H1 (cell line): Measurements from ENCODE around the gene NAPA. TPM values are rescaled to one million over a fixed set of nuclear protein-coding genes. Genes with fewer than 3 reads are reported as not detected.

Source experiments
- CTCF ChIA-PET: fragments of 300-600 bp; sonication (Branson Sonifier 250); formaldehyde crosslinking; loops from one replicate; lab custom pipeline; 2021; ENCODE audit not compliant: partially characterized antibody; lab: Charles Lee
- POLR2A ChIA-PET: fragments of 300-600 bp; sonication (Branson Sonifier 250); formaldehyde crosslinking; loops from one replicate; lab custom pipeline; 2021; ENCODE audit warnings: inconsistent platforms; ENCODE audit not compliant: partially characterized antibody; lab: Charles Lee
- DNase-seq, 2 experiments: peaks; one replicate each; pipeline versions ENCODE4 v3.0.0 to v3.0.0-alpha.2; 2010 to 2022; ENCODE audit warnings: low spot score in 2 of 2, low read depth in 1 of 2, mixed read lengths in 1 of 2
- FAIRE-seq: peaks from 2 replicates; lab custom pipeline; 2011; peaks lifted over from hg19 to GRCh38; lab: Jason Lieb, UNC
- H2AFZ ChIP-seq: 2 replicates; pipeline ENCODE4 v1.8.1; 2012; ENCODE audit warnings: low read length, inconsistent platforms
- H2AK5ac ChIP-seq: 2 replicates; pipeline ENCODE4 v1.6.1; 2013; ENCODE audit warnings: low read depth, low read length
- H2BK120ac ChIP-seq: replicated peaks from 2 replicates; pipeline ENCODE3; 2013; ENCODE audit warnings: low read depth, low read length, inconsistent platforms
- H2BK12ac ChIP-seq: 2 replicates; pipeline ENCODE4 v1.6.1; 2013; ENCODE audit warnings: low read depth, low read length
- H2BK15ac ChIP-seq: 2 replicates; pipeline ENCODE4 v1.6.1; 2013; ENCODE audit warnings: low read length
- H2BK20ac ChIP-seq: 2 replicates; pipeline ENCODE4 v1.6.1; 2013; ENCODE audit warnings: low read length
- H2BK5ac ChIP-seq: 2 replicates; pipeline ENCODE4 v1.6.1; 2013; ENCODE audit warnings: low read depth, low read length
- H3K14ac ChIP-seq: 2 replicates; pipeline ENCODE4 v1.6.1; 2013; ENCODE audit warnings: inconsistent platforms; ENCODE audit not compliant: insufficient read length
- H3K18ac ChIP-seq: 2 replicates; pipeline ENCODE4 v1.6.1; 2013; ENCODE audit warnings: low read length; ENCODE audit errors: extremely low read depth
- H3K23ac ChIP-seq: 2 replicates; pipeline ENCODE4 v1.6.1; 2013; ENCODE audit warnings: inconsistent platforms; ENCODE audit not compliant: insufficient read length
- H3K23me2 ChIP-seq: 2 replicates; pipeline ENCODE4 v1.6.1; 2013; ENCODE audit warnings: low read depth, low read length
- H3K27ac ChIP-seq: 2 replicates; pipeline ENCODE4 v1.6.1; 2011; ENCODE audit warnings: low read depth, low read length, inconsistent platforms
- H3K27me3 ChIP-seq, 4 experiments: replicated peaks in 1 of 4; 1 replicate in 1 of 4; 2 replicates in 3 of 4; pipeline versions ENCODE4 v1.6.1 to v1.8.1; 2011 to 2013; ENCODE audit warnings: low read length in 3 of 4, mild to moderate bottlenecking in 3 of 4, inconsistent platforms in 2 of 4, mixed read lengths in 2 of 4, moderate library complexity in 1 of 4; ENCODE audit not compliant: control insufficient read depth in 3 of 4, insufficient read depth in 3 of 4; ENCODE audit errors: extremely low read depth in 1 of 4
- H3K36me3 ChIP-seq, 4 experiments: 2 replicates each; pipeline versions ENCODE4 v1.6.1 to v1.8.1; 2011 to 2013; ENCODE audit warnings: mild to moderate bottlenecking in 4 of 4, low read length in 3 of 4, moderate library complexity in 2 of 4, control low read depth in 1 of 4, inconsistent platforms in 1 of 4; ENCODE audit not compliant: insufficient read depth in 4 of 4, control insufficient read depth in 2 of 4
- H3K4ac ChIP-seq: replicated peaks from 2 replicates; pipeline ENCODE3; 2013; ENCODE audit warnings: low read length, low read depth, mixed read lengths, inconsistent platforms; ENCODE audit not compliant: insufficient read length
- H3K4me1 ChIP-seq, 4 experiments: replicated peaks in 1 of 4; 1 replicate in 1 of 4; 2 replicates in 3 of 4; pipeline versions ENCODE4 v1.6.1 to v1.8.1; 2011 to 2013; ENCODE audit warnings: low read length in 3 of 4, inconsistent platforms in 2 of 4, mixed read lengths in 1 of 4; ENCODE audit not compliant: insufficient read depth in 4 of 4, control insufficient read depth in 3 of 4
- H3K4me2 ChIP-seq, 2 experiments: 2 replicates each; pipeline versions ENCODE4 v1.6.1 to v1.8.1; 2011 to 2013; ENCODE audit warnings: low read depth in 2 of 2, low read length in 2 of 2, control low read depth in 1 of 2, inconsistent platforms in 1 of 2, mild to moderate bottlenecking in 1 of 2; ENCODE audit not compliant: insufficient read depth in 1 of 2
- H3K4me3 ChIP-seq, 4 experiments: fragments of 200-600, 300-600 bp in 1 of 4; sonication (generic), shearing (Covaris generic), sonication (Bioruptor Twin) in 1 of 4; 2 replicates each; pipeline versions ENCODE4 v1.5.1 to v1.8.1; 2011 to 2016; ENCODE audit warnings: low read length in 4 of 4, low read depth in 3 of 4, control low read depth in 2 of 4, inconsistent platforms in 2 of 4, mild to moderate bottlenecking in 2 of 4, mixed read lengths in 1 of 4, moderate library complexity in 1 of 4; ENCODE audit not compliant: insufficient read depth in 2 of 4; ENCODE audit errors: extremely low read depth in 1 of 4
- H3K56ac ChIP-seq: replicated peaks from 2 replicates; pipeline ENCODE3; 2013; ENCODE audit warnings: low read depth, mild to moderate bottlenecking, mixed read lengths, low read length, inconsistent platforms; ENCODE audit not compliant: insufficient read length
- H3K79me1 ChIP-seq: 2 replicates; pipeline ENCODE4 v1.6.1; 2013; ENCODE audit warnings: low read depth, low read length, control low read depth
- H3K79me2 ChIP-seq, 2 experiments: 2 replicates each; pipeline versions ENCODE4 v1.6.1 to v1.8.1; 2012 to 2013; ENCODE audit warnings: low read length in 2 of 2, mild to moderate bottlenecking in 2 of 2, inconsistent platforms in 1 of 2; ENCODE audit not compliant: insufficient read depth in 2 of 2, control insufficient read depth in 1 of 2
- H3K9ac ChIP-seq, 4 experiments: replicated peaks in 1 of 4; 1 replicate in 1 of 4; 2 replicates in 3 of 4; pipeline versions ENCODE4 v1.6.1 to v1.8.1; 2011 to 2013; ENCODE audit warnings: low read depth in 3 of 4, low read length in 3 of 4, control low read depth in 2 of 4, mild to moderate bottlenecking in 2 of 4, moderate library complexity in 2 of 4, inconsistent platforms in 1 of 4; ENCODE audit errors: extremely low read depth in 1 of 4
- H3K9me3 ChIP-seq, 2 experiments: 2 replicates each; pipeline versions ENCODE4 v1.6.1 to v1.8.1; 2012 to 2013; ENCODE audit warnings: mild to moderate bottlenecking in 2 of 2, moderate library complexity in 2 of 2, control low read depth in 1 of 2, inconsistent platforms in 1 of 2, low read depth in 1 of 2, low read length in 1 of 2, mixed read lengths in 1 of 2; ENCODE audit not compliant: insufficient read depth in 2 of 2
- H4K20me1 ChIP-seq, 2 experiments: replicated peaks in 1 of 2; 2 replicates each; pipeline versions ENCODE3 to v1.8.1; 2011 to 2013; ENCODE audit warnings: inconsistent platforms in 2 of 2, low read length in 2 of 2, mild to moderate bottlenecking in 1 of 2; ENCODE audit not compliant: insufficient read depth in 2 of 2, control insufficient read depth in 1 of 2
- H4K5ac ChIP-seq: 2 replicates; pipeline ENCODE4 v1.6.1; 2013; ENCODE audit warnings: low read length, low read depth, mixed read lengths, inconsistent platforms; ENCODE audit not compliant: insufficient read length
- H4K8ac ChIP-seq: 2 replicates; pipeline ENCODE4 v1.8.0; 2013; ENCODE audit warnings: mild to moderate bottlenecking, moderate library complexity, low read length, inconsistent platforms; ENCODE audit not compliant: insufficient read depth; ENCODE audit errors: extremely low read depth
- H4K91ac ChIP-seq: replicated peaks from 2 replicates; pipeline ENCODE3; 2013; ENCODE audit warnings: low read length, mixed read lengths, inconsistent platforms; ENCODE audit not compliant: insufficient read length
- FOSL1 ChIP-seq: IDR thresholded peaks from 2 replicates; pipeline ENCODE4 v1.6.1; 2011; ENCODE audit warnings: mild to moderate bottlenecking, low read depth, low read length, moderate library complexity; ENCODE audit not compliant: insufficient read depth
- HDAC2 ChIP-seq, 2 experiments: fragments of 300-600 bp in 1 of 2; sonication (generic) in 1 of 2; IDR thresholded peaks; 2 replicates each; pipeline ENCODE4 v1.6.1; 2011 to 2012; ENCODE audit warnings: low read depth in 2 of 2, low read length in 2 of 2, mild to moderate bottlenecking in 2 of 2, moderate library complexity in 2 of 2, borderline replicate concordance in 1 of 2, inconsistent platforms in 1 of 2
- POLR2A ChIP-seq, 2 experiments: IDR thresholded peaks; 1 replicate in 1 of 2; 2 replicates in 1 of 2; pipeline ENCODE4 v1.6.1; 2011; ENCODE audit warnings: low read depth in 2 of 2, low read length in 2 of 2, mild to moderate bottlenecking in 2 of 2; ENCODE audit errors: control extremely low read depth in 1 of 2
- POLR2AphosphoS5 ChIP-seq: IDR thresholded peaks from 2 replicates; pipeline ENCODE4 v1.6.1; 2011; ENCODE audit warnings: low read depth, low read length
- TAF7 ChIP-seq: optimal IDR thresholded peaks from 2 replicates; pipeline ENCODE3; 2011; ENCODE audit warnings: low read depth, mild to moderate bottlenecking, inconsistent platforms, low read length, moderate library complexity, borderline replicate concordance
- WGBS, 2 experiments: shearing (Covaris generic) in 1 of 2; methylation state at CpG; one replicate each; pipeline versions ENCODE4 v1.1.6 to v1.1.7; 2013 to 2015; ENCODE audit warnings: low lambda C conversion rate in 2 of 2, mixed read lengths in 2 of 2, inconsistent platforms in 1 of 2, low coverage in 1 of 2, missing lambda C conversion rate in 1 of 2; ENCODE audit not compliant: insufficient replicate concordance in 2 of 2, insufficient coverage in 1 of 2, insufficient read length in 1 of 2; ENCODE audit errors: extremely low coverage in 1 of 2, missing lambda C conversion rate in 1 of 2; 5-methylcytosine and 5-hydroxymethylcytosine counted together
- polyA plus RNA-seq, 7 experiments: library from polyadenylated mRNA; depleted of rRNA in 3 of 7; stranded (reverse) in 5 of 7; unstranded in 2 of 7; fragments of >200 nt in 5 of 7; fragments of 200-250 nt in 2 of 7; gene quantifications; 1 replicate in 5 of 7; 2 replicates in 1 of 7; 4 replicates in 1 of 7; pipeline versions ENCODE4 v1.2.1 to v1.2.3, GENCODE V29; 2011 to 2013; ENCODE audit warnings: missing spikeins in 2 of 7, mixed read lengths in 2 of 7
- total RNA-seq: library from RNA; stranded (reverse); fragmentation: NEBNext Ultra II Directional; extraction: Animal tissue kit (Norgen Biotek cat#: 25700); gene quantifications from 2 replicates; pipeline ENCODE4 v1.2.1, GENCODE V29; 2021
- TF ChIP-seq, protein P1 (sequence below): IDR thresholded peaks from 2 replicates; pipeline ENCODE4 v1.6.1; 2012; ENCODE audit warnings: inconsistent platforms
- TF ChIP-seq, protein P2 (sequence below), 3 experiments: IDR thresholded peaks; 1 replicate in 2 of 3; 2 replicates in 1 of 3; pipeline versions ENCODE4 v1.5.1 to v1.6.1; 2011; ENCODE audit warnings: low read length in 3 of 3, mild to moderate bottlenecking in 3 of 3, inconsistent platforms in 2 of 3, low read depth in 1 of 3, moderate library complexity in 1 of 3; ENCODE audit not compliant: insufficient read depth in 1 of 3; ENCODE audit errors: control extremely low read depth in 1 of 3

The NAPA gene
- total and polyA plus RNA-seq, 2 of the 8 experiments (the other 6 are each of a cell fraction or from before 2014, with no cell fraction given), result 58.5 to 78.2 TPM

DNA sequence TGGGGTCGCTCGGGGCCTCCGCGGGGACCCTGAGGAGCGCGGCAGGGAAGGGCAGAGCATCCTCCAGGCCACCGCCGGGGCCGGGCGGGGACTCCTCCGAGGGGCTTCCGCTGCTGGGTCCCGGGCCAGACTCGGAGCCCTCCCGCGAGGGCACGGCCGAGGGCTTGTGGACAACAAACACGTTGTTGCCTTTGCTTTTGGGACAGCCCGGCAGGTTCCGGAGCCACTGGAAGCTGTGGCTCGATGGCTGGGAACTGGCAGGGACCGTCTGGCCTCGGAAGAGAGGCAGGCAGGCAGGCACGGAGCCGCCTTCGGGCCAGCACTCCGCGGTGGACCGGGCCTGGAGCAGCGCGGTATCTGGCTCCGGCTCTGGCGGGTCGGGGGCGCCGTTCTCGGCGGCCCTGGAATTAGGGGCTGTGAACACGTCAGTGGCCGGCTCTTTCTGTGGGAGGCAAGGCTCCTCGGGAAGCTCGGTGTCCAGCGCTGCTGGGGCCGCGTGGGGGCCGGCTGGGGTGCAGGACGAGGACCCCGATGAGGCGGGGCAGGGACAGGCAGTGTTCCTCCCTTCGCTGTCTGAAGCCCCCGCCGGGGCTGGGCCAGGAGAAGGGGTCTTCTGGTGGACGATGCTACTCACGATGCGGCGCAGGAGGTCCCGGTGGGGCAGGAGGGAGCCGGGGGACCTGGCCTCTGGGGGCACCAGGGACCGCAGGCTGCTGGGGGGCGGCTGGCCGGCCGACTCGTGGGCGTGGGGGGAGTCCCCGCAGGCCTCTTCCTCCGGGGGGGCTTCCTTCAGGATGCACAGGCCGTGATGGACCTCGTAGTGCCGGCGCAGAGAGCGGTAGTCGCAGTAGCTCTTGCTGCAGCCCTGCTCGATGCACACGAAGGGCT is 30.4 kb upstream of the NAPA start:
- ChIA-PET CTCF (interaction anchor here (0.9 kb wide), 1 partner anchor 10 kb away, joined by 3 read pairs; no protein-coding TSS in a partner anchor), POLR2A (interaction anchor here (1.5 to 1.7 kb wide), 2 partner anchors 14 to 16 kb away, joined by 4 read pairs; no protein-coding TSS in a partner anchor)
- Histone ChIP-seq H3K56ac (no peak overlapping the region), H3K9ac (no peak overlapping the region), H3K4ac (no peak overlapping the region), H3K23me2 (no peaks in the 10 kb centered on the region), H2AFZ (peak overlapping the region; percentile 17), H3K4me1 (peaks cover 0 to 4% (median 0%) of the 10 kb centered on the region in 4 experiments; a peak in 1 of 7 replicates), H4K91ac (peak overlapping the region; percentile 81), H2BK20ac (no peak overlapping the region), H4K8ac (peak overlapping the region; percentile 77), H3K79me1 (no peaks in the 10 kb centered on the region), H2AK5ac (no peak overlapping the region), H2BK5ac (0 out of 2 replicates have a peak overlapping the region, but pooled peaks have one; percentile 9), H3K79me2 (no peaks in the 10 kb centered on the region), H3K27ac (no peak overlapping the region), H4K20me1 (no peaks in the 10 kb centered on the region), H3K27me3 (no peaks in the 10 kb centered on the region), H2BK120ac (no peak overlapping the region), H2BK15ac (no peak overlapping the region), H2BK12ac (peak overlapping the region; percentile 68; the same call in 1 of the 2 replicates), H3K14ac (no peak overlapping the region), H3K9me3 (no peaks in the 10 kb centered on the region), H3K4me3 (no peak overlapping the region), H4K5ac (no peak overlapping the region), H3K36me3 (no peaks in the 10 kb centered on the region), H3K18ac (peak overlapping the region; percentile 48), H3K4me2 (no peak overlapping the region), H3K23ac (no peak overlapping the region)
- DNase-seq, result no peak
- FAIRE-seq, result no peak
- 93% methylated on average over 47 of the region's 75 CpGs; no CpG with 5 or more reads in 1 of the 2 experiments for WGBS, 2 experiments
- TF ChIP-seq POLR2AphosphoS5 (no peak), POLR2A (IDR thresholded peaks at IDR 0.05; ENCODE audit: control extremely low read depth in 1 of 2, low read depth in 2 of 2, low read length in 2 of 2) (no peak), HDAC2 (IDR thresholded peaks at IDR 0.05; ENCODE audit: borderline replicate concordance in 1 of 2, low read depth in 2 of 2, low read length in 2 of 2) (no peak), FOSL1 (no peak), TAF7 (no peak)
- TF ChIP-seq, protein P1, sequence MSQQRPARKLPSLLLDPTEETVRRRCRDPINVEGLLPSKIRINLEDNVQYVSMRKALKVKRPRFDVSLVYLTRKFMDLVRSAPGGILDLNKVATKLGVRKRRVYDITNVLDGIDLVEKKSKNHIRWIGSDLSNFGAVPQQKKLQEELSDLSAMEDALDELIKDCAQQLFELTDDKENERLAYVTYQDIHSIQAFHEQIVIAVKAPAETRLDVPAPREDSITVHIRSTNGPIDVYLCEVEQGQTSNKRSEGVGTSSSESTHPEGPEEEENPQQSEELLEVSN, result no peak
- TF ChIP-seq, protein P2, sequence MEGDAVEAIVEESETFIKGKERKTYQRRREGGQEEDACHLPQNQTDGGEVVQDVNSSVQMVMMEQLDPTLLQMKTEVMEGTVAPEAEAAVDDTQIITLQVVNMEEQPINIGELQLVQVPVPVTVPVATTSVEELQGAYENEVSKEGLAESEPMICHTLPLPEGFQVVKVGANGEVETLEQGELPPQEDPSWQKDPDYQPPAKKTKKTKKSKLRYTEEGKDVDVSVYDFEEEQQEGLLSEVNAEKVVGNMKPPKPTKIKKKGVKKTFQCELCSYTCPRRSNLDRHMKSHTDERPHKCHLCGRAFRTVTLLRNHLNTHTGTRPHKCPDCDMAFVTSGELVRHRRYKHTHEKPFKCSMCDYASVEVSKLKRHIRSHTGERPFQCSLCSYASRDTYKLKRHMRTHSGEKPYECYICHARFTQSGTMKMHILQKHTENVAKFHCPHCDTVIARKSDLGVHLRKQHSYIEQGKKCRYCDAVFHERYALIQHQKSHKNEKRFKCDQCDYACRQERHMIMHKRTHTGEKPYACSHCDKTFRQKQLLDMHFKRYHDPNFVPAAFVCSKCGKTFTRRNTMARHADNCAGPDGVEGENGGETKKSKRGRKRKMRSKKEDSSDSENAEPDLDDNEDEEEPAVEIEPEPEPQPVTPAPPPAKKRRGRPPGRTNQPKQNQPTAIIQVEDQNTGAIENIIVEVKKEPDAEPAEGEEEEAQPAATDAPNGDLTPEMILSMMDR (IDR thresholded peaks at IDR 0.05; ENCODE audit: control extremely low read depth in 1 of 3, insufficient read depth in 1 of 3, low read depth in 1 of 3, low read length in 3 of 3), result no peak
